Occipital lobe (tissue), 2 donors: ENCODE results near the gene HLA-A. TPM values are rescaled to one million over a fixed set of nuclear protein-coding genes. Genes with fewer than 3 reads are reported as not detected.
"Not testable (repeated sequence)": the region's sequence is repeated elsewhere in the genome, so short reads cannot be mapped to it uniquely, and the experiment has no call there.

ENCODE experiments used
- DNase-seq: peaks from one replicate; lab custom pipeline; 2025; lab: John Stamatoyannopoulos, UW
- total RNA-seq: library from RNA; depleted of rRNA; stranded (reverse); fragments of >200 nt; gene quantifications from one replicate; pipeline ENCODE4 v1.2.3, GENCODE V29; 2014

Gene HLA-A
- total RNA-seq, 1 donor from 2014 or later = 46.6 TPM

DNA sequence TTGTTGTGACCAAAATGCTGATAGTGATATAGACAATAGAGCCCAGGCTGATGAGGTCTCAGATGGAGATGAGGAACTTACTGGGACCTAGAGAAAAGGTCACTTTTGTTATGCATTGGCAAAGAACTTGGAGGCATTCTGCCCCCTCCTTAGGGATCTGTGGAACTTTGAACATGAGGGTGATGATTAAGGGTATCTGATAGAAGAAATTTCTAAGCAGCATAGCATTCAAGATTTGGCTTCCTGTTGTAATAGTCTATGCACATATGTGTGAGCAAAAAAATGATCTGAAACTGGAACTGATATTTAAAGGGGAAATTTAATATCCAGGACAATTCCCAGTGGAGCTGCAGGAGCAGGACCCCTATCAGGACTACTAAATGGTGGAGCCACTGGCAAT, 17.1 kb downstream of the HLA-A start:
- no peak for DNase-seq

GRCh38 chr6:29961966-29962365, 19.6 kb downstream of the HLA-A start:
- DNase-seq = no peak

- DNase-seq = not testable (repeated sequence)
Measured at GRCh38 chr6:29963697-29964096, 21.4 kb downstream of the HLA-A start.

DNA sequence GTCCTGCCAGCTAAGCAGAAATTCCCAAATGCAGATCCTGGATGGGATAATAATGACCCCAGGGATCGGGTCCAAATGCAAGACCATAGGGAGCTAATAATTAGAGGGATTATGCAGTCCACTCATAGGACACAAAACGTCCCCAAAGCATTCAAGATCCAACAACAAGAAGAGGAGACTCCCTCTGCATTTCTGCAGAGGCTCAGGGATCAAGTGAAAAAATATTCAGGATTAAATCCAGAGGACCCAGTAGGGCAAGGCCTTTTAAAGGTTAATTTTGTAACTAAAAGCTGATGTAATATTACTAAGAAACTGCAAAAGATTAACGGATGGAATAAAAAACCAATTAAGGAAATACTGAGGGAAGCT, 22.2 kb downstream of the HLA-A start:
- DNase-seq = no peak

GRCh38 chr6:29964887-29965562, 22.7 kb downstream of the HLA-A start:
- DNase-seq = peak; percentile 47

DNA sequence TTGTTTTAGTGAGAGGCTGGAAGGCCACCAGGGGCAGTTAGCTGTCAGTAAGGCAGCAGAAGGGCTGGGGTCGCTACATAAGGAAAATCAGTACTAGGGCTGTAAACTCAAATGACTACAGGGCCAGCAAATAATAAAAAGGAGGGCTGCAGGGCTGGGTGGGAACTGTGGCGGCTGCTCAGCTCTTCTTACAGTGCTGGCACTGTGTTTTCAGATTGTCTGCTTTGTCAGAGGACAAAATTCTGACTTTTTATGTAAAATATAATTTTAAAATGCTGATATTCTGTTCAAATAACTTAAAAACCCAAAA, 23.2 kb downstream of the HLA-A start:
- no peak for DNase-seq

GRCh38 chr6:29965873-29966601, 23.7 kb downstream of the HLA-A start:
- peak; percentile 49 for DNase-seq

DNA sequence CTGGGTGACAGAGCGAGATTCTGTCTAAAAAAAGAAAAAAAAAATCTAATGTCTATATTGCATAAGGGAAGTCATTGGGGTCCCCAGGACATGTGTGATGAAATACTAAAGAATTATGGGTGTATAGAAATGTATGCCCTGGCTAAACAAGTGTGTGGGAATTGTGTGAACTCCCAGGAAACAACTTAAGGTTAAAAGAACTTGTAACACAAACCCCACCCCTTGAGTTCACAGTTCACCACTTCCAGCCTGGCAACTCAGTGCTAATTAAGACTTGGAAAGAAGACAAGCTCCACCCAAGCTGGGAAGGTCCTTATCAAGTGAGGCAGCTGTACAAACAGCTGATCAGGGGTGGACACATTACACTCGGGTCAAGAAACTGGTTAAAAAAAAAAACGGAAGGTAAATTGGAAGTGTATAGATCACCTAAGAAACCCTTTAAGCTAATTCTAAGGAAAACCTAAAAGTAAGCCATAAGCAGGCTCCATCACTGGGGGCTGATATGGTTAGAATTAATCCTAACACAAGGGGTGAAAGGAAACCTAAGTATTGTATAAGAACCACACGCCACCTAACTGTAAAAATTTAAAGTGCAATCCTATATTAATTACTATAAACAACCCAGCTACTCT, 25.2 kb downstream of the HLA-A start:
- no peak for DNase-seq

DNA sequence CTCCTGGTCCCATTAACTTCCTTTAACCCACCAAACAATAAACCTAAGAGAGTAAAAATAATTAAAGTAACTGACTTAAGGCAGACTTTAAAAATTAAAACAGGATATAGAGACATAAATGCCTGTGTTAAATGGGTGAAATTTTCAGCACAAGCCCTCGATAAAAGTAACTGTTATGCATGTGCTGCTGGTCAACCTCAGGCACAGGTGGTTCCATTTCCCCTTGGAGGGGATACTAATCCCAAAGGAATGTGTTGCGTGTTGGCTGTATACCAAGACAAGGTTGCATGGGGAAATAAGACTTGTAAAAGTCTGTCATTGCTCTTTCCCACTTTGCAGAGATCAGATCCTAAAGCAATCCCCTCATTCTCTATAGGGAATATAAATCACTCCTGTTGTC, 25.8 kb downstream of the HLA-A start:
- DNase-seq = no peak

- DNase-seq = no peak
Measured at GRCh38 chr6:29968905-29969304, 26.6 kb downstream of the HLA-A start.

DNA sequence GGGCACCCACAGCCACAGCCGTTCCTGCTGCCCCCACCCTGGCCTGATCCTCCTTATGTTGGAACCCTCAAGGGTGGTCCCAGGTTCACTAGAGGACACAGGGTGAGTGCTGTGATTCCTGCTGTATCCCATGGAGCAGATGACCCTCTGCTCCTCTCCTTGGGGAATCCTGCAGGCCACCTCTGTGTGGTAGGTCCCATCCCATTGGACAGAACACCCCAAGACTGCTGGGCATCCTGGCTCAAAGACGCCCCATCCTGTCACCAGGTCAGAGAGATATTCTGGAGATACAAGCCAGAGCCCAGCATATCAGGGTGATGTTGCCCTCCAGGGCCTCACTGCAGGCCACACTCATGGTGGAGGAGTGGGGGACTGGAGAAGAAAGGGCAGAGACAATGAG, 28.4 kb downstream of the HLA-A start:
- no peak for DNase-seq

DNA sequence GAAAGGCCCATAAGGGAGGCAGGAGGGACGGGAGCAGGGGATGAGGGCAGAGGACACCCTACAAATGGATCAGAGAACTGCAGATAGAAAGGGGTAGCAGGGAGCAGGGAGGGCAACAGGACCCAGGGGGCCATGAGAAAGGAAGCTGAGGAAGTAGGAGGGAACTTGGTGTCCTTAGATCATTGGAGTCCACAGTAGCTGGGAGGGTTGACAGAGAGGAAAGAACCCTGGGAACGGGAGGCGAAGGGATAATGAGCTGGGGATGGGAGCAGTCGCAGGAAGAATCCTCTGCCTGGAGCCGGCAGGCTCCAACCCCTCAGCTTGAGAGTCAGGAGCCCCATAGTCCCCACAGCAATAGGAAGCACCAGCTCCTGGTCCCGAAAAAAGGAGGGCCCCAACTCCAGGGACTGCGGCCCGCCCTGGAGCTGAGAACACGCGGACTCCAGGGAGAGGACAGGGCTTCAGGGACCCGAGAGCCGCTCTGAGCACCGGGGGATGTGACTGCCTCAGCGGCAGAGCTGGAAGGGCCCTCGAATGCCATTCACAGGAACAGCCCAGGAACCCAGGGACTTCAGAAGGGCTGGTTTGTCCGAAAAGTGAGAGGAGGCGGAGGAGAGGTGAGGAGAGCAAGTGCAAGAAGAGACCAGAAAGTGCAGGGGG, 32.7 kb downstream of the HLA-A start:
- no peak for DNase-seq

DNA sequence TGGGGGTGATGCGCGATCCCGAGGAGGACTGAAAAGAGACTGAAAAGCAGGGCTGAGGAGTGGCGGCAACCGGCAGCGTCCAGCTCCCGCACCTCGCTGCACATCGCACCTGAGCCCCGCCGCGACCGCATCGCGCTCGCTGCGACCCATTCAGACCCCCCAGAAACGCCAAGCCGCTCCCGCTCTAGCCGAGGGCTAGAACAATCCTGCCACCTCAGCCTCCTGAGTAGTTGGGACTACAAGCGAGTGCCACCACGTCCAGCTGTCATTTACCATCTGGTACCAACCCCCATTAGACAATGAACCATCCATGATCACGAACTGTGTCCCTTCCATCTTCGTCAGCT, 33.2 kb downstream of the HLA-A start:
- no peak for DNase-seq

DNA sequence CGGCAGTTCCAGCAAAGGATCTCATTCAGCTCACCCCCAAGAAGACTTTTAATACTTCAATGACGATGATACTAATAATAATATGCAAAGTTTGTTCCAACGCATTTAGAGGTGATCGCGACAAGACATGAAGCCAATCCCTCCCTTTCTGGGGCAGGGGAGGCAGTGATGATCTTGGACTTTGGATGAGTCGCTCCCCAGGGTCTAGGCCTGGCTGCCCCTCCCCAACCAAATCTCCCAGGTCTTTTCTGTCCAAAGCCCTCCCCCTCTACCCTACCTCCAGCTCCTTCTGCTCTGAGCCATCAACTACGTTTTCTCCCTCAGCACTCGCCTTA, 33.9 kb downstream of the HLA-A start:
- DNase-seq = no peak

- peak; percentile 52 for DNase-seq
Measured at GRCh38 chr6:29976588-29977424, 34.5 kb downstream of the HLA-A start.

DNA sequence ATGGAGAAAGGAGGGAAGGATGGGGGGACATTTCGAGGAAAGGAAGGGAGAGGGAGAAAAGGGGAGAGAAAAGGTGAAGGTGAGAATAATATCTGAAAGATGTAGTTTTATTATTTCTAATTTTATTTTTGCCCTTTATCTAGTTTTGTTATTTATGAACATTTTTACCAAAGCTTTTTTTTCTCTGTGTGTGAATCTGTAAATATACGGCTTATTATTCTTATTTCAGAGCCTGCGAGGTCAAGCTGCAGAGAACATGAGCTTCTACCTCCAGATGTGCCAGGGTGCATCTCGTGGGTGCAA, 35.0 kb downstream of the HLA-A start:
- no peak for DNase-seq

DNA sequence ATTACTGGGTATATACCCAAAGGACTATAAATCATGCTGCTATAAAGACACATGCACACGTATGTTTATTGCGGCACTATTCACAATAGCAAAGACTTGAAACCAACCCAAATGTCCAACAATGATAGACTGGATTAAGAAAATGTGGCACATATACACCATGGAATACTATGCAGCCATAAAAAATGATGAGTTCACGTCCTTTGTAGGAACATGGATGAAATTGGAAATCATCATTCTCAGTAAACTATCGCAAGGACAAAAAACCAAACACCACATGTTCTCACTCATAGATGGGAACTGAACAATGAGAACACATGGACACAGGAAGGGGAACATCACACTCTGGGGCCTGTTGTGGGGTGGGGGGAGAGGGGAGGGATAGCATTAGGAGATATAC, 37.7 kb downstream of the HLA-A start:
- DNase-seq = not testable (repeated sequence)

GRCh38 chr6:29980511-29980910, 38.2 kb downstream of the HLA-A start:
- DNase-seq = no peak

DNA sequence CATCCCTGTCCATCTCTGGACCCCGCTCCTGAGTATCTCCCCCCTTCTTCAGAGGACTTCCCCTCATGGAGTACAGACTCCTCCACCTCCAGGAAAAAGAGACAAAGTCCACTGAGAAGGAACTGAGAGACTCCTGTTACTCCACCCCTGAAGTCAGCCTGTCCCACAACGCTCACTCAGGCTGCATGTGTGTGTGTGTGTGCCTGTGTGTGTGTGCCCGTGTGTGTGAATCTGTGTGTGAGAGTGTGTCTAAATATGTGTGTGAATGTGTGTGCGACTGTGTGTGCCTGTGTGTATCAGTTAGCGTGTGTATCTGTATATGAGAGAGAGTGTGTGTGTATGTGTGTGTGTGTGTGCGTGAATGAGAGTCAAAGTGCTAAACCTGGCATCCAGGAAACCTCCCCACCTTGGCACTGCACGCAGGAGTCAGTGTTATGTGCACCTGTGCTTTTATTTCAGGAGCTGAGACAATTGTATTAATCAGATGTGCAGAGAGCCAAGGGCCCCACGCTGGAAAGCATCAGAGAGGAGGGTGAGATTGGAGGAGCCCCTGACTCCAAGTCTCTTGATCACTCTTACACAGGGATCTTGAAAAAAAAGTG, 39.0 kb downstream of the HLA-A start:
- no peak for DNase-seq

DNA sequence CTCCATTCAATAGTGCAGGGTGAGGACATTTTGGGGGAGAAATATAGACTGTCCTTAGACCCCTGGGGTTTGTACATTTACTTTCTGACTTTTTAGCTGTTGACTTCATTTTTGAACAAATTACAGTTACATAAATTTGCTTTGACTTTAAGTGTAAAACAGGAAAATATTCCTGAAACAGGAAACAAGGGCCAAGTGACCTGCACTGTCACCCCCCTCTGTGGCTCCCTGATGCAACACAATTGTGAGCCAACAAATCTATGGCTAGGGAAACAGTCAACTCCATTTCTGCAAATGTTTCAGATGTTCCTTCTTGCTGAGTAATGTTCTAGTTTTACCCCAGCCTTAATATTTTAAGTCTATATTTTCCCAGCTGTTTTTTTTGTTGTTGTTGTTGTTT, 39.8 kb downstream of the HLA-A start:
- DNase-seq = no peak

GRCh38 chr6:29984232-29984631, 41.9 kb downstream of the HLA-A start:
- no peak for DNase-seq

- DNase-seq = no peak
Measured at GRCh38 chr6:29984992-29985391, 42.7 kb downstream of the HLA-A start.
